DMS114 treated with DMSO at 0.1 percent for 48 hours (cell line): Measurements from ENCODE around the gene CNNM1.

ENCODE experiments used
- DNase-seq: peaks from one replicate; lab custom pipeline; 2025; ENCODE audit not compliant: unreplicated experiment; lab: John Stamatoyannopoulos, UW

Gene CNNM1

DNA sequence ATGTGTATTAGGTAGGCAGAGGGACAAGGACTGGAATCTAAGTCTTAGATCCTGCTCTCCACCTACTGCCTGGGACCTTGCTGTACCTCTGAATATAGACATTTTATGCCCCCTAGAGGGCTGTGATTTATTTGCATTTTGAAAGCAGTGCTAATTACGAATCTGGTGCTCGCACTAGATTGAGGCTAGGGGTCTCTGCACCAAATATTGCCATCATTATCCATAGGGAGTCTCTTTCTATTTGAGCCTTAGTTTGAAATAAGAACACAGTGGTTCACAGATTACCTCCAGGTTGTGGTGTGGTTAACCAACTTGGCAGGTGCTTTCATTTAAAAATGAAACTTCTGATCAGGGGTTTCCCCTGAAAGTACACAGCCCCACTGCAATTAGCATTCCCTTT, 41.8 kb downstream of the CNNM1 start:
- peak; percentile 41 for DNase-seq

DNA sequence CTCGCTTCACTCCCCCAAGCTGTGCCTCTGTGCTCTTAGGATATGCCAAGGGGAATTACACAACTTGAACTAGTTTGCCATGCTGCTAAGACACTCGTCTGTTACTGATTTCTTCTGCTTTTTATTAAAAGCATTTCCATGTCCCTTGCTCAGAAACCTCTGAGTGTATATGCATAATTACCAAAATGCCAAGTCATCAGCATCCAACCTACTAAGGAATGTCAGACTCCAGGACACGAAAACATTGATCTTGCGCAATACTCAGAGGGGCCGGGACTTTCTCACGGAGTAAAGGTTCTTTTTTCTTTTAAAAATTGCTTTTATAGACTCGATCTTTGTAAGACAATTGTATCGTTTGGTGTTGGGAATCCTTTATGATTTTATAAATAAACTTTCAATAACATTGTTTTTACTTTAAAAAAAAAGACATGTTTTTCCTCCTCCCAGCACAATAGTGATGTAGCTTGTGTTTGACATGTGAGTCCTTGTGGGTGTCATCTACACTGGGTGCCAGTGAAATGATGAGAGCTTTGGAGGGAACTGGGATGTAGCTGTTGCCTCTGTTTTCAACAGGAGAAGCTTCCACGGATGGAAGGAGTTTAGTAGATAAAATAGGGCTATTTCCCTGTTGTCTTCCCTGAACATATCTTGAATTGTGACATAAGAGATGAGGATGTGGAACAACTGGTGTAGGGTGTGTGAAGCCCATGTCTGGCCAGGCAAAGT, 43.6 kb downstream of the CNNM1 start:
- no peak for DNase-seq

DNA sequence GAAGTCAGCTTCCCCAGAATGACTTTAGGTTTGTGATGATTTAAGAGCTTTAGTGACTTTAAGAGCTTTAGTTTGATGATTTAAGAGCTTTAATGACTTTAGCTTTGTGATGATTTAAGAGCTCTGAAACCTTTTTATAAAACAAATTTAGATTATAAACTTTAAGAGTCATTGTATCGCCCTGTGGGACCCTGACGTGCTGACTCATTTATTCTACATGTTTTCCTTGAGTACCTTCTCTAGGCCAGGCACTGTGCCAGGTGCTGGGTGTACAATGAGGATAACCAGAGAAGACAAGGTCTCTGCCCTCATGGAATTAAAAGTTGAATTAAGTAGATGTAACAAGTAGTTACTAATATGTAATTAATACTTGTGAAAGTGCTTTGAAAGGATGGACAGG, 45.4 kb downstream of the CNNM1 start:
- no peak for DNase-seq

DNA sequence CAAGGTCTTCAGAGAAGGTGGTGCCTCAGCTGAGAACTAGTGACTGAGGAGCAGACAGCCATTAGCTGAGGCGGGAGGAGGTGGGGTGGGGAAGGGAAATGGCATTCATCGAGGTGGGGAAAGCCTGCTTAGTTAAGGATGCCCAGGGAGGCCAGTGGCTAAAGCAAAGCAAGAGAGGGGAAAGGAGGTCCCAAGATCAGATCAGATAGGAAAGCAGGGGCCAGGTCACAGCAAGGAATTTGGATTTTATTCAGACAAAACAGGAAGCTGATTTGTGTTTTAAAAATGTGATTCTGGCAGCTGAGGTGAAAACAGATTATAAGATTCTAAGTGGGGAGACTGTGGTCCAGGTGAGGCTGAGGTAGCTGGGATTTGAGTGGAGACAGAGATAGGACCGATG, 45.8 kb downstream of the CNNM1 start:
- no peak for DNase-seq

- DNase-seq = no peak
These were observed 46.3 kb downstream of the CNNM1 start for GRCh38 chr10:99375426-99375825.

DNA sequence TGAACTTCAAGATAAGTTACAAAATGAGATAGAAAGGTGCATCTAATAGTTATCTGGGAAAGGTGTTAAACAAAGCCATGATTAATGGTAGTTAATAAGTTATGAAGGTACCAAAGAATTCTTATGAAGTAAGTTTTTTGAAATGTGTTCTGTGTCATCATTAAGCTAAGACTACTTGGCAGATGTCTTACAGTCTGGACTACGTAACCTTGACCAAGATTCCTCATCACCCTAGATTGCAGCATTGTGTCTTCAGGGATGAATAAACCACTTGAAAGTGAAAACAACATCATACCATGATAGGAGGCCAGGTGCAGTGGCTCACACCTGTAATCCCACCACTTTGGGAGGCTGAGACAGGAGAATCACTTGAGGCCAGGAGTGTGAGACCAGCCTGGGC, 53.0 kb downstream of the CNNM1 start:
- DNase-seq = no peak

DNA sequence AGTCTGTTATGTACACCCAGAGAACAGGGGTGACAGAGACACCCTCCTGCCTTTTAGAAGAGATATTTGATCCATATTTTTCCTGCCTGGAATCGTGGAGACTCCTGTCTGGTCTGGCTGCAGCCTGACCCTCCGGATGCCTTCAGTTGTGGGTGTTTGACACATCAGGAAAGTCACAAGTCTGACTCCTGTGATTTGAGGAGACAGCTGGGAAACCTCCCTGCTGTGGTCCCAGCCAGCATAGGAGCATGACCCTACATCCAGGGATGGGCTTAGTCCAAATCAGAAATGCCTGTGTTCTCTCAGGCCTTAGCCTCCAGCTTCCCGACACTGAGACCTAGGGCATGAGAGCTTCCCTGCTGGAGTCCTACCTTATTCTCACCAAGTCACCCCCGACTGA, 57.9 kb downstream of the CNNM1 start:
- no peak for DNase-seq

GRCh38 chr10:99387541-99387940, 58.4 kb downstream of the CNNM1 start:
- no peak for DNase-seq

DNA sequence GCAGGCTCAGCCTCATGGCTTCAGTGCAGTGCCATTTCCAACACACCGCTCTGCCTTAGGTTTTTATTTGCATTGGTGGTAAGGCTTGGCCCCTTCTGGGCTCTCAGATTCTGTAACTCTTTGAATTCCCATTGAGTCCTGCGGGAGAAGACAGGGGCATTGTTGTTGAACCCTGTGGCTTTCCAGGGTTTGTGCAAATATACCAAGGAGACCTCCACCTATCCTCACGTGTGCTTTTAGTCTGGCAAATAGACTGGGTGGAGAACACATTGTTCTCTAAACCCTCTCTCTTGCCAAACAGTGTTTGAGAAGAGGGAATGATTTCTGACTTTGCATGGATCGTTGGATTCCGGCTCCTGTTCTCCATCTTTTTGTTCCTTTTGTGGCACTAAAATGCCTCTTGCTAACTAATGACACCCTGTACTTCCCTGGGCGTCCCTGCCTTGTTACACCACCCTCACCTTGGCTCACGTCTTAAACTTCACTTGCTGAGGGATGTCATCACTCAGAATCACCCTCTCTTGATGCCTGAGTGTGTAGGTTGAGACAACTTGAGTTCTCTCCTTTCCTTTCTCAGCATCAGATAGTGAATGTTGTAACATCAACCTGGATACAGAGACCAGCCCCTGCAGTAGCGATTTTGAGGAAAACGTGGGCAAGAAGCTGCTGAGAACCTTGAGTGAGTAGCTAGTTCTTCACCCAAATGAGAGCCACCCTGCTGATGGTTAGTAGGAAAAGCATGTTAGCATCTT, 60.7 kb downstream of the CNNM1 start:
- no peak for DNase-seq

DNA sequence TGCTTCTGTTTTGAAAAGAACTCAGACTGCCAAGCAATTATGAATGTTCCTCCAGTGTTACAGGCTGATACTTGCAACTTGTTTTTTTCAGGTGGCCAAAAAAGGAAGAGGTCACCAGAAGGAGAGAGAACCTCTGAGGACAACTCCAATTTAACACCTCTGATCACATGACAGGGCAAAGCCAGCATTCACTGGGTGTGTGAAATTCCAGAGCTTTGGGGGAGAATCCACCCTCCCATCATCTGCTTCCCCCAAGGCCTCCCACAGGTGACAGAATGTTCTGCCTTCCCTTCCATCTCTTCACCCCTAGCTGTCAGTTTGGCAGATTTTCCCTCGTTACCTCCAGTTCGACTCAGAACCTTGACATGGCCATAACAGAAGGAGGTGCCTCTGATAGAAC, 62.2 kb downstream of the CNNM1 start:
- DNase-seq = no peak

- DNase-seq = no peak
These were observed 63.9 kb downstream of the CNNM1 start for GRCh38 chr10:99393036-99393435.

DNA sequence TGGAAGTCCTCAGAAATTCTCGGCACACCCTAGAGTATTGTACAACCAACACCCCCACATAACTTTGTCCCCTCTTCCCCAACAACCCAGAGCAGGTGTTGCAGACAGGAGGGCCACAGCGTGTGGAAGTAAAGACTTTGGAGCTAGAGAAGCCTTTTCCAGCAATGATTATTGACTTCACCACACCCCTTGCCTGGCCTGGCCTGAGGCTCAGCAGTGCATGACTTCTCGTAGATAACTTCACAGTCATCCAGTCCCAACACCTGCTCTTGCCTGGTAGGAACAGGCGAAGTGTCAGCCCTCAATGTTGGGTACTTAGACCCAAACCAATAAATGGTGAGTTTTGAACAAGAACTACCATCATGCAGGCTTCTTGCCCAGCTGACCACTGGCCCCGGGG, 64.5 kb downstream of the CNNM1 start:
- DNase-seq = no peak

DNA sequence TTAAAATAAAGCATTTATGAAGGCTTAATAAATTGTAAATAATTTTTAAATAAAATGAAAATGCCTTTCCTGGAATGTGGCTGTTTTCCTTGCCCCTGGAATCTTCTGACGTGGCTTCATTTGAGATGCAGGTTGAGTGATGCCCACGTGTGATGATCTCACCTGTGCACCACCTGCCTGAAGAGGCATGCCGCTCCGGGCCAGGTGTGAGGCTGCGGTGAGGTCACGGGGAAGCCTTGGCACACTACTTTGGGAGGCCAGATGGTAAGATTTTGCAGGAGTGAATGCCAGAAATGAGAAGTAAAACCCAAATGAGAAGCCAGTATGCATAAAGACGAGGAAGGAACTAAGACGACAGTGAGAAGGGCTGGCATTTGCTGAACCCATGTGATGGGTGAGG, 65.1 kb downstream of the CNNM1 start:
- DNase-seq = no peak

DNA sequence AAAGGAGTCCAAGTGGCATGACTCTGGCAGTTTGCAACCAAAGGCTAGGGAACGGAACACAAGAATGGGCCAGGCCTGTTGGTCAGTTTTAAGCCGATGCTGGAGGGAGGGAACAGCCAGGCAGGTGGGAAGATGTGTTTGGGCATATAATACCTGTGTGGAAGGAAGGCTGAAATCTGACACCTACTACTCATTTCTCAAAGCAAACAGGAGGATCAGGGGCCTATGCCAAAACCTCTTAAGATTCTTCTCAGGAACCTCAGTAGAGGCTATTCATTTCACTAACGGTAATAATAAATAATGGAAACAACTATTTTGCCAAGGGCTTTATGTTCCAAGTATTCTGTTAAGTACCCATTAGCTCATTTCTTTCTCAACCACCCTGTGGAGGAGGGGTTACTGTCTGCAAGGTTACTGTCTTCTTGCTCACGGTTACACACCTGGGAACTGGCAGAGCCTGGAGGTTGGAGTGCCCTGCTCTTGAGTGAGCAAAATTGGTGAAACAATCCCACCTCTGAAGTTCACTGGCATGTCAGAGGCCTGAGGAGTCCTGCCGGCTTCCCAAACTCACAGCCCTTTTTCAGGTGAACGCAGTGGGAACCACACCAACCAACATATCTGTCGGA, 65.7 kb downstream of the CNNM1 start:
- no peak for DNase-seq

DNA sequence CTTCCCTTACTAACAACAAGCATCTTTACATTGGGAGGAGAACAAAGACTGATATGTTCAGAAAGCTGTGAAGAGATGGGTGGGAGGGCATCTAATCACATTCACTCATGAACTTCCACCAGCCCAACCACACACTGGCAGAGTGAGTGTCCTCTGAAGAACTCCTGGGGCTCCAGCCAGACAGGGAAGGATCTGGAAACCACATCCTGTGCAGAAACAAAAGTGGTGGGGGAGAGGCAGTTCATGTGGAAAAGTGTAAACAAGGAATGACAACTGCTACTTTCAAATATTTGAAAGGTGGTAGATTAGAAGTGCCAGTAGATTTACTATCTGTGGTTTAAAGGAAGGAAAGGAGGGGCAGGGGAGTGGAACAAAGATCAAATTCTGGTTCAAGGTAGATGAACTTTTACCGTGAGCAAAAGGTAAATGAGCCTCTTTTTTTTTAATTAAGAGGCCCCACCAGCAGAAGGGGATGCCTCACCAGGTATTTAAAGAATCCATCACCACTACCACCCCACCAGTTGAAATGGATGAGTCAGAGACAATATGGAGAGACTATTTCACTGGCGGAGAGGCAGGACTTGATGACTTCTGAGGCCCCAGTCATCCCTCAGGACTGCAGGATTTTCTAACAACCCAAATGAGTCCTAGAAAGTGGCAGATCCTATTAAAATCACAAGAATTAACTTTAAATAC, 66.7 kb downstream of the CNNM1 start:
- DNase-seq = no peak

DNA sequence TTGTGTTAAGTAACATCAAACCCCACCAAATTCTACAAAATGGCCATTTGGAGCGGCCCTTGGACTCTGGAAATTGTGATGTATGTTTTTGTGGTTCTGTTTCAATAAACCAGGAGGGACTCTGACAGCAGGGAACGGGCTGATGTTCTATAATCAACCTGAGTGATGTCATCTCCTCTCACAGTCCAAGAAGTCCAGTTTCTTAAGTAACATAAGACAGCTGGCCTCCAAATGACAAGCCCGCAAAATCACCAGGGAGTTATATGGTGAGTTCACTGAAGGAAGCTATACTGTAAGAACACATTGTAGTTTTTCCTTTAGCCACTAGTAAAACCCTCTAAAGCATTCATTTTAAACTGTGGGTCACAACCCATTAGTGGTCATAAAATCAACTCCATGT, 67.3 kb downstream of the CNNM1 start:
- DNase-seq = no peak

- DNase-seq = no peak
These were observed 70.5 kb downstream of the CNNM1 start for GRCh38 chr10:99399664-99400063.

- no peak for DNase-seq
These were observed 74.5 kb downstream of the CNNM1 start for GRCh38 chr10:99403674-99404073.

DNA sequence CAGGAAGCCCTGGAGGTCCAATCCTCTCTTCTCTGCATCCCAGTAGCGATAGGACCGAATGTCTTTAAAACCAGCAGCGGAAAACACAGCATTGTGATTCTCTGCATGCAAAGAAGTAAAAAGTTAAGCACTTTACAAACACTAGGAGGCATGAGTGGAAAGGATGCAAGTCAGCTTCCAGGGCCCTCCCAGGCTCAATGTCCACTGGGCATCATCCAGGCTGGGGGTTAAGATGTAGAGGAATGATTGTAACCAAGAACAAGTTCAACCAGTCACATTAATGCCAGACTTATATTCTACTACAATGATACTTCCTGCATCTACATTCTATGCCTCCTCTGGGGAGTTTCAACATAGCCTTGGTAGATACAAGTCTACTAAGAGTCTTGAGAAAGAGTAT, 77.0 kb downstream of the CNNM1 start:
- no peak for DNase-seq

GRCh38 chr10:99410146-99410545, 81.0 kb downstream of the CNNM1 start:
- no peak for DNase-seq

- no peak for DNase-seq
These were observed 81.7 kb downstream of the CNNM1 start for GRCh38 chr10:99410876-99411275.

- no peak for DNase-seq
These were observed 82.4 kb downstream of the CNNM1 start for GRCh38 chr10:99411546-99411945.
